HG03442 (cell line): ENCODE data around the gene RRP15.

Source experiments
- ATAC-seq: cut with Tn5 transposase; IDR thresholded peaks from one replicate; pipeline ENCODE4 v1.9.1; 2021; ENCODE audit warnings: mild to moderate bottlenecking, moderate library complexity; ENCODE audit not compliant: unreplicated experiment

Gene RRP15

DNA sequence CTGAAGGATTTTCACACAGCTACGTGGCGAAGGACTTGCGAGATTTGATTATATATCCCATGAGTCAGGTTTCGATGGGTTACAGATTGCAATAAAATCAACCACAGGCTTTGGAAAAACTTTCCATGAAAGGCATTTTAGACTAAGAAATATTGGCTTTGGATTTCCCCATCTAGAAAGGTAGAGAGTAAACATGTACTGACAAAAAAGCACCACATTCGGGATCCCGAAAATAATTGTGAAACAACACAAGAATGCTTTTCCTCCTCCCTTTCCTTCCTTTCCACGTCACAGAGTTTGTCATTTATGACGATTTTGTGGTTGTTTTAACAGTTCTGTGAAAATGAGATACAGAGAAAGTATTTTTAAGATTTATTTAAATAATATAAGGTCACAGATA, 98.6 kb downstream of the RRP15 start:
- ATAC-seq = no peak

GRCh38 chr1:218384581-218384993, 99.5 kb downstream of the RRP15 start:
- no peak for ATAC-seq
